Measurements from ENCODE around the gene FGGY.

The FGGY gene

DNA sequence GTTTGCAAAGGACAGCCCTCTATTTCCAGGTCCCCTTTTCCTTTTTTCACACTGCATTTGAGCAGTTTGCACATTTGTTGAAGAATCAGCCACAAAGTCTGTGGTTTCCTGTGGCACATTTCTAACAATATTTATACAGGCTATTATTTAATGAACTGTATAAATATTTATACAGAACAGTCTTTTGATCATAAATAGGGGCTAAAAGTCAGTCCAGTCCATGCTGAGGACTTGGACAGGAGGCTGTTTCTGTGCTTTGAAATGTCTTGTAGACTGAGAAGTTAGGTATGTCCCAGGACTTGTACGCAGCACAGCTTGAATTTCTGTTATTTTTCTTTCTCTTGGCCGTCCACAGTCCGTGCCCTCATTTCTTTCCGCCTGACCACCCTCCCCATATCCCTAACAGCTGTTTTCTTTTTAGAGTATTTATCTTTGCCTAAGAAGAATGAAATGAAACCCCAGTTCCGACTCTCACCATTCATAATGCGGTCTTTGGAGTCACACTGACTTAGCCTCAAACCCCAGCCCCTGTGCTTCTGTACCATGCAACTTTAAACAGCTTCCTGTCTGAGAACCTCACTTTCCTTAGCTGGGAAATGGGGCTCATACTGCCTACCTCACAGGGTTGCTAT lies 19.7 kb downstream of the FGGY start:
- no peak for DNase-seq

DNA sequence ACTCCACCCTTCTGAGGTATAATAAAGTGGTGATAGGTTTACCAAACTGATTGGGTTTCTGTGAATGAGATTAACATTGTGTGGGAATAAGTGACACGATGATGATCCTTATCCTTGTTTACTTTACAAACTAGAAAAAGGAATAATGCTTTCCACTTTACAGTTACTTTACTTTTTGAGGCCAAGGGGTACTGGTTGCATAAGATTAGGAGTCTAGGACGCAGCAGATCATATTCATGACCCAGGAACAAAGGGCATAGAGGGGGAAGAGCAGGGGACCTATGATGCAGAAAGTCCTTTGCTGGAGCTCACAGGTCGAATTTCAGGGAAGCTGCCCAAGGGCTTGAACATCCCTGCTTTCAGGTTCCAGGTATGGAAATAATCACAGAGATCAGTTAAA lies 20.4 kb downstream of the FGGY start:
- no peak for DNase-seq

DNA sequence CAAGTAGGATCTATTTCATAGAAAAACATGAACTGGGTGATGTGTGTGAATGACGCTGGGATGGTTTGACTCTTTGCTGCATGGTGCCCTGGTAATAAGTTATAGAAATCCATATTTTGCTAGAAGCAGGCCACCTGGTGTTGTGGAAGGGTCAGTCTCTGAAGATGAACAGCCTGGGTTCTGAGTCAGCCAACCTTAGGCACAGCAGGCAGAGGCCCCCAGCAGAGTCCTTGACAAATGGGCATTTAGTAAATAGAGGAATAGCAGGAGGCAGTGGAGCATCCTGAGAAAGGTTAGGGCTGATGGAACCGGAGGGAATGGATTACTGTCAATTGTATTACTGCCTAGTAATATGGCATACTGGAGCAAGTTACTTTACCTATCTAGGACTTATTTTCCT lies 20.9 kb downstream of the FGGY start:
- no peak for DNase-seq

- no peak for DNase-seq
These were observed 21.5 kb downstream of the FGGY start for GRCh38 chr1:59318271-59318860.

DNA sequence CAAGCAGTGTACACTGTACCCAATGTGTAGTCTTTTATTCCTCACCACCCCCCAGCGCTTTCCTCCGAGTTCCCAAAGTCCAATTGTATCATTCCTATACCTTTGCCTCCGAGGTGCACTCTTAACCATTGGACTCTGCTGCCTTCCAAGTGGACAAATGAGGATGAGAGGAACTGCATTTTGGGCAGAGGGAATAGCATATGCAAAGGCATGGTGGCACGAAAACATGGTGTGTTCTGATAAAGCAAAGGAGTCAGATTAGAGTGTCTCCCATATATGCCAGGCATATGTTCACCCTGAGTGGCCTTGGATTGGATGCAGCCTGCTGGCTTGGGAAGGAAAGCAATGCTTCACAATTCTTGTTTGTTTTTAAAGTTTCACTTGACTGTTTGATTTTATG lies 25.5 kb downstream of the FGGY start:
- DNase-seq = no peak

DNA sequence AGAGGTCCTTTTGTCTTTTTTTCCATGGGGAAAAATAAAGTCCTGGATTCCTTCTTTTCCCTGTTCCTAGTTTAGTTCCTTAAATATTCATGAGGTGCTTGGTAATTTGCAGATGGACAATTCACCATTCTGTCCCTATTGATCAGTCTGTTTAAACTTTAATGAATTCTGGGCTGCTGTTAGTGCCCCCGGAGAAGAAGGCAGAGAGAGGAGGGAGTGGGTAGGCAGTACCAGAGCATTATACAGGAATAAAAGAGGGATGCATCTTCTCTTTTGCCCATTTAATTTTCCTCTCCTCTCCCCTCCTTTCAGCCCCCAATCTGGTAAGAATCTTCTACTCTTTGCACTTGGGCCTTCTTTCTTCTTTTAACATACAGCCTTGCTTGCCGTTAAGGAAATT lies 25.9 kb downstream of the FGGY start:
- DNase-seq = no peak

GRCh38 chr1:59323879-59324278 lies 27.0 kb downstream of the FGGY start:
- no peak for DNase-seq

- DNase-seq = no peak
These were observed 31.5 kb downstream of the FGGY start for GRCh38 chr1:59328353-59328752.

DNA sequence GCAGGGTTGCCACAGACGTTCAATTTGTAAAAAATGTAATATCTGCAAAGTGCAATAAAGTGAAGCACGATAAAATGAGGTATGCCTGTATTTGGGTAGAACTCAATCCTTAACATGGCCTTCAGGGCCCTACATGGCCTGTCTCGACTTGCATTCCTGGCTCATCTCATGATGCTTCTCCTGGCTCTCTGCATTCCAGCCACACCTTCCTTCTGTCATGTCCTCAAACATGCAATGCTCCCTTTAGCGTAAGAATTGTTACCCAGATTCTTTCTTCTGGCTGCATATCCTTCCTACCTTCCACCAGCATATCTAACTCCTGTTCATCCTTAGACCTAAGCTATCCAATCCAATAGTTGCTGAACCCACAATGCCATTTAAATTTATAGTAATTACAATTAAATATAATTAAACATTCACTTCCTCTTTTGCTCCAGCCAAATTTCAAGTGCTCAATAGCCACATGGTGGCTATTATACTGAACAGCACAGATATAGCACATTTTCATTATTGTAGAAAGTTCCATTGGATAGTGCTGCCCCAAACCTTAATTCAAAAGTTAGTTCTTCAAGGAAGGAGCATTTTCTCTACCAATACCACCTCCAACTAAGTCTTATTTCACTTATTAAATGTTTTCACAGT lies 32.6 kb downstream of the FGGY start:
- DNase-seq = no peak

DNA sequence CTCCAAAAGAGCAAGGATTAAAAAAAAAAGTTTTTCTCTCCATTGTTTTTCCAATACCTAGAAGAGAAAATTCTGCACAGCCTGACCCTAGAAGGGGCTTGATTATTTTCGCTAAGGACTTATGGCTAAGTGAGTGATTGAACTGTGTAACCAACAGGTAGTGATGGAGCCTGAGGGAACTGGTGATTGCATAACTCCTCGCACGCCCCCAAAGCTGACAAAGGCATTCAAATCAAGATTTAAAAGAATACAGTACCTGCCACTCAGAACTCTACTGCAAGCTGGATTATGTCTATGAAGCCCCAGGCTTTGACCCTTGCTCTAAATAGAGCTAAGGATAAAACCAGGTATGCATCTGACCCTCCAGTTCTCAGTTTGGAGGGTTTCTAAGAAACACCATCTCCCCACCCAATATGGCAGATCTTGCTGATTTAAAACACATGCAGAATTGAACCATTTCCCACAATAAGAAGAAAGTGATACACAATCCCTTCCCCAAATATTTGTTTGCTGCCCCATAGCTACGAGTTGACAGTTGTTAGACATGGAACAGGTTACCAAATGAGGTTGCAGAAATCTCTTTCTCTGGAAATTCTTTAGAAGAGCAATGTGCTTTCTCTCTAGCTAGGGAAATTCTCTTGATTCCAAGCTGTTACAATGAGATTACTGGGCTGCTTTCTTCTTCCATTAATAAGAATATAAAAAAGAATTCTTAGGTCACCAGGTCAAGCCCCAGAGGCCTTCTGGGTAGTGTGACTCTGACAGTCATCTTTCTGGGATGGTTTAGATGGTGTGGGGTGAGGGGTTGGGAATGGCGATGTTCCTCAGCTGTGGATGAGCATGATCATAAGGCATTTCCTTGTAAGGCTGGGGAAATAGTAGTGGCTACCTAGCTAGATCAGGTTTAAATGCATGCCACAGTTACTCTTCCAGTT lies 35.1 kb downstream of the FGGY start:
- DNase-seq = no peak

- no peak for DNase-seq
These were observed 36.1 kb downstream of the FGGY start for GRCh38 chr1:59332983-59333382.

- no peak for DNase-seq
These were observed 36.9 kb downstream of the FGGY start for GRCh38 chr1:59333626-59334277.

- DNase-seq = no peak
These were observed 43.8 kb downstream of the FGGY start for GRCh38 chr1:59340411-59341307.

DNA sequence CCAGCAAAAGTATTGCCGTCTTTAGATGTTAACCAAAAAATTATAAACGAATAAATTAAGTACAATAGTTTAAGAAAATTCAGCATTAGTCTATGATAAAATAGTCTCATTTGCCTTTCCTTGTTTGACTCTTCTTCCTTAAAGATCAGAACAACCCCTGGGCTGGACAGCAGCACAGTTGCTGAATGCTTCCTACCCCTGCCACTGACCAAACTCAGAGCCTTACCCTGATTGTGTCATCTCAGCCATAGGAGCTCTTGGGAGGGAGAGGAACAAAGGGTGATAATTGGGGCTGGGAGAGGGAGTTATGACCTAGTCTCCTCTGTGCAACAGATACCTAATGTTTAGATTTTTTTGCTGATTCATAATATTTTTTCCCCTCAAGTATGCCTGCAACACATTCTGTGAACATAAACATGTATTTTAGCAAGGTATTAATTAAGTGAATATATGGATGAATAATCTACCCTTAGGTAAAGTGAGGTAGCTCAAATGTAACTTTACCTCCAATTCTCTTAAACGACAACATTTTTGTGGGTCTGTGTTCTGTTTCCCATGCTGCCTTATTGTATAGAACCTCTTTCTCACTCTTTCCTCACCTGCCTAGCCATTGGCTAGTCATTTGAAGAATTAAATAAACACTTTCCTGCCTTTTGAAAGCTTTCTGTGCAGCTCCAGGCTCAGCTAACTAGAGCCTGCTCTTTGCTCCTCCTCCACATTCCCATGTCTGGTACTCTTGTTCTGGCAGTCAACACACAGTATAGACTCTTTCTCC lies 46.1 kb downstream of the FGGY start:
- DNase-seq = no peak

- no peak for DNase-seq
These were observed 46.6 kb downstream of the FGGY start for GRCh38 chr1:59343576-59343840.

DNA sequence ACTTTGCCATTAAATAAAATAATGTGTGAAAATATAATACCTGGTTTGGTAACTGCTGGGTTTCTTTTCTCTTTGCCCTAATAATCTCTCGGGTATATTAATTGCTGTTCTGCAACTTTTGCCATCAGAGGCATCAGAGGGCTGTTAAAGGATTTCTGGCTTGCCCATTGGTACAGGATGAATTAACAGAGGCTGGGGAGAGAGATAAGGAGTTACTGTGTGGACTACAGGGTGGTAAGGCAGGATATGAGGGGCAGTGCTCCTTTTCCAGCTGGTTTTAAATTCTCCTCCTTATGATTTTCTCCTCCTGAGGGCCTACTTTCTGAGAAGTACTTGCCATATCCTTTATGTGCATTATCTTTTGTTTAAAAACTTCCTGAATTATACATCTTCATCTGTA lies 48.3 kb downstream of the FGGY start:
- DNase-seq = no peak

DNA sequence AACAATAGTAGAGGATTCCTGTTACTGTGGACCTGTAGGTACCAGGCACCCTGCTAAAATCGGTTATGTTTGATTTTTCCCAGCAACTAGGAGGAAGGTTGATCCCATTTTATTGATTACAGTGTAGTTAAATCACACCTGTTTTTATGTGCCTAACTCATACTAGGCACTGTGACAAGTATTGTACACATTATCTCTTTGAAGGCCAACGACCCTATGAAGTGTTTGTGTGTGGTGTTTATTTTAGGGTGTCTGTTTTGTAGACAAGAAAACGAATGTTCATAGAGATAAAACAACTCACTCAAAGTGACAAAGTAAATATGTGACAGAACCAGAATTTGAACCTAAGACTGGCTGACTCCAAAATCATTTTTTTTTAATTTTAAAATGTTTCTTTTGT lies 49.5 kb downstream of the FGGY start:
- no peak for DNase-seq

DNA sequence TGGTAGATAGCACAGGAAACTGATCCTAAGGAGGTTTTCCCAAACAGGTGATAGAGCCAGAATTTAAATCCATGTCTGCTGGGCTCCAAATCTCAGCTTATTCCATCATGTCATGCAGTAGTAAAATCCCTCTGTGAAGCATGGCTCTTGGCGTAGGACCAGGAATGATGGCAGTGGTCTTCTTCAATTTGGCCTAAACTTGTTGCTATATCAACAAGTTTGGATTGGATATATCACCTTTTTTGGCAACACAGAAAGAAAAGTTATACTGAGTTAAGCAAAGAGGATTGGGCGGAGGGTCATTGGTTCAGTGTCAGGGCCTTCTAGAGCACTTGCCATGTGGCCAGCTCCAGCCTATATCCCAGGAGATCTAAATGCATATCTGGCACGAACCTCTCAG lies 52.2 kb downstream of the FGGY start:
- DNase-seq = no peak

GRCh38 chr1:59350521-59350920 lies 53.6 kb downstream of the FGGY start:
- DNase-seq = no peak

- DNase-seq = no peak
These were observed 55.2 kb downstream of the FGGY start for GRCh38 chr1:59352065-59352464.

GRCh38 chr1:59353453-59353852 lies 56.6 kb downstream of the FGGY start:
- DNase-seq = no peak

Measured in SHP77 (cell line).